Measurements from ENCODE around the gene OAT. TPM values are rescaled to one million over a fixed set of nuclear protein-coding genes. Genes with fewer than 3 reads are reported as not detected.

Gene OAT
- total and polyA plus RNA-seq, 9 donors, result 76.5 to 125 (median 94.5) TPM

- WGBS, 3 donors, result 29 to 41% (median 35%) methylated on average over 3 of the region's 3 CpGs
- no peaks in the 10 kb centered on the region for H3K4me1 ChIP-seq (ENCODE audit: insufficient read depth)
- H3K27ac ChIP-seq, result no peak overlapping the region
- H3K27me3 ChIP-seq, result no peaks in the 10 kb centered on the region
- intact Hi-C loops (cut with DNase I), result no loop called here
- no peaks in the 10 kb centered on the region for H3K9me3 ChIP-seq
- no peak for DNase-seq
- TF ChIP-seq POLR2A (IDR thresholded peaks at IDR 0.05) (no peak), CTCF (IDR thresholded peaks at IDR 0.05) (no peak), EP300 (IDR thresholded peaks at IDR 0.05) (no peak)
- H3K4me3 ChIP-seq, result no peak overlapping the region
- no peaks in the 10 kb centered on the region for H3K36me3 ChIP-seq
Measured at GRCh38 chr10:124428207-124428777, 9.6 kb upstream of the OAT start.

- WGBS, 3 donors, result 75 to 89% (median 85%) methylated on average over 4 of the region's 4 CpGs
- no peak for TF ChIP-seq CTCF (IDR thresholded peaks at IDR 0.05)
- no peak for TF ChIP-seq EP300 (IDR thresholded peaks at IDR 0.05)
- no peak for TF ChIP-seq POLR2A (IDR thresholded peaks at IDR 0.05)
- Histone ChIP-seq H3K4me3 (no peak overlapping the region), H3K9me3 (no peaks in the 10 kb centered on the region), H3K27ac (no peak overlapping the region), H3K27me3 (no peaks in the 10 kb centered on the region), H3K36me3 (no peaks in the 10 kb centered on the region), H3K4me1 (ENCODE audit: insufficient read depth) (no peaks in the 10 kb centered on the region)
- DNase-seq, result no peak
- intact Hi-C loops (cut with DNase I), result no loop called here
Measured at GRCh38 chr10:124425227-124425962, 6.7 kb upstream of the OAT start.

GRCh38 chr10:124423813-124424212 is 5.1 kb upstream of the OAT start:
- DNase-seq, result no peak
- no peak overlapping the region for H3K4me3 ChIP-seq
- no peaks in the 10 kb centered on the region for H3K27me3 ChIP-seq
- no peaks in the 10 kb centered on the region for H3K9me3 ChIP-seq
- intact Hi-C loops (cut with DNase I), result no loop called here
- 75 to 80% (median 79%) methylated on average over 5 of the region's 5 CpGs for WGBS, 3 donors
- TF ChIP-seq EP300 (IDR thresholded peaks at IDR 0.05) (no peak), CTCF (IDR thresholded peaks at IDR 0.05) (no peak), POLR2A (IDR thresholded peaks at IDR 0.05) (no peak)
- no peaks in the 10 kb centered on the region for H3K4me1 ChIP-seq (ENCODE audit: insufficient read depth)
- H3K36me3 ChIP-seq, result no peaks in the 10 kb centered on the region
- H3K27ac ChIP-seq, result no peak overlapping the region

- H3K27ac ChIP-seq, result no peak overlapping the region
- no peak for DNase-seq
- no peak for TF ChIP-seq CTCF (IDR thresholded peaks at IDR 0.05)
- no peak for TF ChIP-seq POLR2A (IDR thresholded peaks at IDR 0.05)
- no peak for TF ChIP-seq EP300 (IDR thresholded peaks at IDR 0.05)
- H3K27me3 ChIP-seq, result no peaks in the 10 kb centered on the region
- H3K36me3 ChIP-seq, result no peaks in the 10 kb centered on the region
- H3K4me3 ChIP-seq, result no peak overlapping the region
- no peaks in the 10 kb centered on the region for H3K4me1 ChIP-seq (ENCODE audit: insufficient read depth)
- 86 to 87% (median 86%) methylated on average over 12 of the region's 12 CpGs for WGBS, 3 donors
- intact Hi-C loops (cut with DNase I), result no loop called here
- no peaks in the 10 kb centered on the region for H3K9me3 ChIP-seq
Measured at GRCh38 chr10:124422742-124423141, 4.0 kb upstream of the OAT start.
